ENCODE measurements around the gene TIMP2.

DNA sequence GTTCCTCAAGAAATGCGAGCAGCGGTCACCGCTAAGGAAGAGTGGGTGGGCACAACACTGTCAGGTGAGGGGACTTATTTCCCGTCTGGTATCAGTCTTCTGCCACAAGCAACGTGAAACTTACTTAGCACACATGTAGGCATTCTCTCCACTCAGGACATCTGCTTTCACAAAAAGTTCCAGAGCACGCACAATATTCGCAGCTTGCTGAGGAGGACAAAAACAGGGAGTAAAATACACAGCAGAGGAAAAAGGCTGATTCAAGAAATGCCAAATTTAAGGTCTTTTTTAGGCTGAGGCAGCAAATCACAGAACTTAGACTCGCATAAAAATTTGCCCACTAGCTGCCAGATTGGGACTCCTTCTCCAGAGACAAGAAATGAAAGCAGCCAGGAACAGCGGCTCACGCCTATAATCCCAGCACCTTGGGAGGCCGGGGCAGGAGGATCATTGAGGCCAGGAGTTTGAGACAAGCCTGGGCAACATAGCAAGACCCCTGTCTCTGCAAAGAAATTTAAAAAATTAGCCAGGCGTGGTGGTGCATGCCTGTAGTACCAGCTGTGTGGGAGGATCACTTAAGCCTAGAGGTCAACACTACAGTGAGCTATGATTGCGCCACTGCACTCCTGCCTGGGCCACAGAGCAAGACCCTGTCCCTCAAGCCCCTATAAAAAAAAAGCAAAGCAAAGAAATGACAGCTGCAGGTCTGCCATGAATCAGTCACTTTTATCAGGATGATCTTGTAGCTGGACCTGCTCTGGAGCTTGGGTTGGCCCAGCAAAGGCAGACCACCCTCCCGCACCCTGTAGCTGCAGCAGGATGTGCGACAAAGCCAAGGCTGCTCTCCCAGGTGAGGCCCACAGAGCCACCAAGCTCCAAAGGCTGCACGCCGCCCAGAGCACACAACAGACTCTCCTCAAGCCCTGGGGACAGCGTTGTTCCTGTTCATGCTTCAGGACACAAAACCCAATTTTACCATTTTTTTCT, 105.1 kb downstream of the TIMP2 start:
- no peak for TF ChIP-seq POLR2A (IDR thresholded peaks at IDR 0.05; ENCODE audit: low read depth, low read length)
- TF ChIP-seq POLR2AphosphoS5 (IDR thresholded peaks at IDR 0.05; ENCODE audit: low read depth, low read length) = no peak; the same call in 1 of the 2 replicates
- no peak for TF ChIP-seq TAF1 (IDR thresholded peaks at IDR 0.05; ENCODE audit: borderline replicate concordance, low read depth, low read length)
